Activated CD4-positive, CD25-positive, alpha-beta regulatory T cell treated with anti-CD3 and anti-CD28 coated beads, Interleukin-2, amount 50 U/mL, for 72 hours (primary cell): Measurements from ENCODE around the gene EFR3B.

ENCODE experiments used
- DNase-seq: peaks from one replicate; pipeline ENCODE4 v3.0.0; 2021

Gene EFR3B

DNA sequence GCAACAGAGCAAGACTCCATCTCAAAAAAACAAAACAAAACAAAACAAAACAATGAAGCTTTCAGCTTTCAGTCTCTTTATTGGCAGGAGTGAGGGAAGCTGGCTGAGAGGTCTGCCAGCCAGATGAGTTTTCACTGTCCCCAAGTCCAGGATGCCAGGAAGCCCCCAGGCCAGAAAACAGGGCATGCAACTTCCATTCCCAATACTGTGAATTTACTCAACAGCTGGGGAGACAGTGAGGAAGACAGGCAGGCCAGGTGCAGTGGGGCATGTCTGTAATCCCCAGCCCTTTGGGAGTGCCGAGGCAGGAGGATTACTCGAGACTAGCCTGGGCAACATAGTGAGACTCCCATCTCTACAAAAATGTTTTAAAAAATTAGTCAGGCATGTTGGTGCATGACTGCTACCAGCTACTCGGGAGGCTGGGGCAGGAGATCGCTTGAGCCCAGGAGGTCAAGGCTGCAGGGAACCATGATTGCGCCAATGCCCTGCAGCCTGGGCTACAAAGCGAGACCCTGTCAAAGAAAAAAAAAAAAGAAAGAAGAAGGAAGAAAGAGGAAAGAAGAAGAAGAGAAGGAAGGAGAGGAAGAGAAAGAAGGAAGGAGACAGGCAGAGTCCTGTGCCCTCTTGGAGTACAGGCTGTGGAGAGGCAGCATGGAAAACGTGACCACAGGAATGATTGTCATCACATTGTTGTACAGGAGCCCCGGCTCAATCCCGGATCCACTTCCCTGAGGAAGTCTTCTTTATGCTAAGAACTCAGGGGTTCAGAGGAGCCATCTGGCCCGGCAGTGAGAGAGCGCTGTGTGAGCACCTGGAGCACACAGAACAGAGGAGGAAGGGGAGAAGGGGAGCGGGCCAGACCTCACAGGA lies 155.7 kb downstream of the EFR3B start:
- no peak for DNase-seq

DNA sequence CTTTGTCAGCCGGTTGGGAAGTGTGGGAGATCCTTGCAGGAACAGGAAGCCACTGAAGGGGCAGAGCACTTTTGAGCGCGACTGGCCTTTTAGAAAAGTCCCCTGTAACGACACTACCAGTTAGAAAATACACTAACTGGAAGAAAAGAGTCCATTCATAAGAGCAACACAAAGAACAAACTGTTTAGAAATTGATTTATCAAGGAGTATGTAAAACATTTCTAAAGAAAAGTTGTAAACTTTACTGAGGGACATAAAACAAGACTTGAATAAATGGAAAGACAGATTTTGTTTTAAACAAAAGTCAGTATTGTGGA lies 156.3 kb downstream of the EFR3B start:
- DNase-seq, result no peak

GRCh38 chr2:25198576-25198975 lies 156.7 kb downstream of the EFR3B start:
- no peak for DNase-seq

- no peak for DNase-seq
These were observed 159.4 kb downstream of the EFR3B start for GRCh38 chr2:25201265-25201664.

DNA sequence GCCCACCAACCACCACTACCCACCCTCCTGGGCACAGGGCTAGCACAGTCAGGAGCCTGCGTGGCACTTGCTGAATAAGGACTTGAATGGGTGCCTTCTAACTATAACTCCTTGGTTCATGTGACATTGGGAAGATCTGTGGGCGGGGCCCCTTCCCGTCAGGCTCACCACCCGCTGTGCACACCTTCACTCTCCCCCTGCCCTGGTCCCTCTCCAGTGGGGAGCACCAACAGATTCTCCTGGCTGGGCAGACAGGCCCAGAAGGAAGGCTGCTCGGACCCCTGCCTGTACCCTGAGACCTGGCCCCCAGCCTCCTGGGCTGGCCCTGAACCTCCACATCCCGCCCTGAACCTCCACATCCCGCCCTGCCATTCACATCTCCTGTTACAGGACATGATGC lies 159.9 kb downstream of the EFR3B start:
- DNase-seq, result no peak

- no peak for DNase-seq
These were observed 160.4 kb downstream of the EFR3B start for GRCh38 chr2:25202275-25202674.

DNA sequence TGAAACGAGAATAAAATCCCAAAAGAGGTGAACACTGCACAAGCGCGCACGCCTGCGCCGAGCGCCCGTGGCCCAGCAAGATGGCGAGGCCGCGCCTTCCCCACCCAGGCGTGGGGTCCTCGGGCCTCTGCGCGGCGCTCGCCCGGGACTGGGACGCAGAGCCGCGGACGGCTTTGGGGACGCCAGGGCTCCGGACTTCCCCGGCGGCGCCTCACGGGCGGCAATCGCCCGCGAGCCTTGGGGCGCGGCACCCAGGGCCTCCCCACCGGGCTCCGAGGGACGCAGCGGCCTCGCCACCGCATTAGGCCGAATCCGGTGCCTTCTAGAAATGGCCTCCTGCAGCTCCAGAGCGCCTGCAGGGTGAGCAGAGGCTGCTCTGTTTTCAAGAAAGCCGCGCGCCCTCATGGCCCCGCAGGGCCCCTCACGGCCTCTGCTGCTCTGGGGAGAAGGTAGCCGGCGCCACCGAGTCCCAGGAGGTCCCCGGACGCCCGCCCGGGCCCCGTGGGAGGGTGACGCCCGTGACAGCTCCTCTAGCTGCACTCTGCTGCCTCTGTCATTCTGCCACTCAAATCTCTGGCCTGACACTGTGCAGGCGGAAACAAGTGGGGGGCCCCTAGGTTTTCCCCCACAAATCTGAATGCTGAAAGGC lies 162.4 kb downstream of the EFR3B start:
- DNase-seq, result no peak

DNA sequence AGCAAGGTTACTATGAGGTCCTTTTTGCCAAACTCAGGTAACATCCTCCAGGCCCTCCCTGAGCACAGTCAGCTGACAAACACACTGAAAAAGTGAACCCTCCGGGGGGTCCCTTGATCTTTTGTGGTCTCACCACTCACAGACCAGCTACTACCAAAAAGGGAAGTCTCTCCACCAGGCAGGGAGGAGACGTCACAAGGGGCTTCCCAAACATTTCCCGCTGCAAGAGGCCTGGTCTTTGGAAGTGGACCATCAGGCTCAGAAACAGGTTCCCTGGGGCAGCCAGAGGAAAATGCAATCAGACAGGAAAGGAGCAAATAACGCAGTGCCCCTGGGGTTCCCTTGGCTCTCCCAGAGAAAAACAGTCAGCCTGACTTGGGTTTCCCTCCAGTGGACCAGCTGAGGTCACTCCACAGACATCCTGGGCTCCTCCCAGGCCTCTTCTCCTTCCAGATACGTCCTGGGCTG lies 165.2 kb downstream of the EFR3B start:
- DNase-seq, result no peak
